NCI-H345 treated with DMSO at 0.1 percent for 48 hours (cell line): Measurements from ENCODE around the gene MOSPD3.
A peak's percentile ranks its signal among the peaks of the same experiment; 100 is the strongest.
"Not testable (repeated sequence)": the region's sequence is repeated elsewhere in the genome, so short reads cannot be mapped to it uniquely, and the experiment has no call there.

Source experiments
- DNase-seq: peaks from one replicate; lab custom pipeline; 2025; ENCODE audit not compliant: unreplicated experiment; lab: John Stamatoyannopoulos, UW

Gene MOSPD3, protein sequence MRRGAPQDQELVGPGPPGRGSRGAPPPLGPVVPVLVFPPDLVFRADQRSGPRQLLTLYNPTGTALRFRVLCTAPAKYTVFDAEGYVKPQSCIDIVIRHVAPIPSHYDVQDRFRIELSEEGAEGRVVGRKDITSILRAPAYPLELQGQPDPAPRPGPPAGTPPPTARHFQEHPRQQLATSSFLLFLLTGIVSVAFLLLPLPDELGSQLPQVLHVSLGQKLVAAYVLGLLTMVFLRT

DNA sequence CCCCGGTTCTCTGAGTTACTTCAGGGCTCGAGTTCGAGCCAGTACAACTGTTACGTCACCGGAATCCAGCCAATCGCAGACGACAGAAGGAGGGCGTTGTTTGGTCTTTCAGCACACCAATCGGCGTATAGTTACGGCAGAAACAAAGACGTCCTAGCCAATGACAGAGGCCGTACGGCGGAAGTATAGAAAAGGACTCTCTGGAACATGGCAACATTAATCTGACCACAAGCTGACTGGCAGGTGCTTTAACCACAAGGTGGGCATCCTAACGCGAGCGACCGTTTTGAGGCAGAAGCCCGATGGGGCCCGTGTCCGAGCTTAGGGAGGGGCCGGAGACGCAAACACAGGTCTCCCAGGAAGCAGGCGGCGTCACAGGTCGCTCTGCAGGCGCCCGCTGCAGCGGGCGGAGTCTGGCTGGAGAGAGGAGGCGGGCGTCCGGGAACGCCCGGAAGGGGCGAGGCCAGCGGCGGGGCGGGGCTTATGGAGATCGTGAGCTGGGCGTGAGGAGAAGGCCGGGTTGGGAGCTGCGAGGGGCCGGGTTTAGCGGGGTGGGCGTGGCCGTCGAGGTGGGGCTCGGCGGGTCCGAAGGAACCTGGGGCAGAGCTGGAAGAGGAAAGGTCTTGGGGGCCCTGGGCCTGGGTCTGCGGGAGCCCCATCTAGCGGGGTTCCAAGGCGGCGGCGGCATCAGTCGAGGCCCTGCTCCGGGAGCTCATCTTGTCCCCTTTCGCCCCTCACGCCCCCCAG lies at the start of gene MOSPD3:
MOSPD3 (plus strand) TSS at position 558 of the 747 bp plus-strand sequence. CDS start 252 bp downstream, outside the sequence.
- peak; percentile 98 for DNase-seq

DNA sequence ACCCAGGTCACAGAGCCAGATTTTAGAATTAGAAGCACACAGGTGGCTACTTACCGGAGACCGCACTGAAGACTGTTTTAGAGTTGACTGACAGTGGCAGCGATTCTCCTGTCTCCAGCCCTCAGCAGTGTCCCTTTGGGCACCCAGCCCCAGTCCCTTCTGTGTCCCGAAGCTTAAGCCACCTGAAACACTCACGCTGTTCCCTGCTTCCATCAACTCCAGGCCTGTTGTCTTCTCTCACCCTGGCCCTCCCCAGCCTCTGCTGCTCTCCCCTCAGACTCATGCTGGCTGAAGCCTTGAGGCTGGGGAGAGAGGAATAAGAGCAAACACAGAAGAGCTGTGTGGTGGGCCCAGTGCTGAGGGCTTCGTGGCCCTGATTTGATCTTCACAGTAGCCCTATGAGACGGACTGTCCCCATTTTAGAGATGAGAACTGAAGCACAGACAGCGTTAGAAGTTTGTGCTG lies 49.2 kb upstream of the MOSPD3 start:
- no peak for DNase-seq

DNA sequence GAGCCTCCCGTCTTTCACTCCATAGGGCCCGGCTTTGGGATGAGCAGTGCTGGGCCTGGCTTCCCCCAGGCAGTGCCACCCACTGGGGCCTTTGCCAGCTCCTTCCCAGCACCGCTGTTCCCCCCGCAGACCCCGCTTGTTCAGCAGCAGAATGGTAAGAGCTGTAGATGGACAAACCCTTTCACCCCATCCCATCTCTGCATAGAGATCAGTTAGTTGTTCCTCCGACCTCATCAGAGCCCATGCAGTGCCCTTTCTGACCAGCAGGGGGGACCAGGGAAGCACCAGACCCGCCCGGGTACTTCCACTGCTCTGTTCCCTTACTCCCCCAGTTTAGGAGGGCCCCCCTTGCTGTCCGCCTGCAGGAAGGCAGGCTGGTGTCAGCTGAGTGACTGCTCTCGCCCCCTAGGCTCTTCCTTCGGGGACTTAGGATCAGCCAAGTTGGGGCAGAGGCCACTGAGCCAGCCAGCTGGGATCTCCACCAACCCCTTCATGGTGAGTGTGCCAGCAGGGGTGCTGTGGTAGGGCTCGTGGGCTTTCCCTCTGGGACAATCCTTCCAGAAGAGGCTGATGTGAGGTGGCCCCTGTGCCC lies 48.4 kb upstream of the MOSPD3 start:
- no peak for DNase-seq

DNA sequence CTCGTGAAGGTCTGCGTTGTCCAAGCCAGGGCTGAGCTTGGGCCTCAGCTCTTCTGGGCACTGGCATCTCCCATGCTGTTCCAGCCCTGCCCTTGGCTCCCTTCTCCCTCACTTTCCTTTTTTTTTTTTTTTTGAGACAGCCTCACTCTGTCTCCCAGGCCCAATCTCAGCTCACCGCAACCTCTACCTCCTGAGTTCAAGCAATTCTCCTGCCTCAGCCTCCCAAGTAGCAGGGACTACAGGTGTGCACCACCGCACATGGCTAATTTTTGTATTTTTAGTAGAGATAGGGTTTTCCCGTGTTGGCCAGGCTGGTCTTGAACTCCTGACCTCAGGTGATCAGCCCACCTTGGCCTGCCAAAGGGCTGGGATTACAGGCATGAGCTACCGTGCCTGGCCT lies 47.9 kb upstream of the MOSPD3 start:
- not testable (repeated sequence) for DNase-seq

DNA sequence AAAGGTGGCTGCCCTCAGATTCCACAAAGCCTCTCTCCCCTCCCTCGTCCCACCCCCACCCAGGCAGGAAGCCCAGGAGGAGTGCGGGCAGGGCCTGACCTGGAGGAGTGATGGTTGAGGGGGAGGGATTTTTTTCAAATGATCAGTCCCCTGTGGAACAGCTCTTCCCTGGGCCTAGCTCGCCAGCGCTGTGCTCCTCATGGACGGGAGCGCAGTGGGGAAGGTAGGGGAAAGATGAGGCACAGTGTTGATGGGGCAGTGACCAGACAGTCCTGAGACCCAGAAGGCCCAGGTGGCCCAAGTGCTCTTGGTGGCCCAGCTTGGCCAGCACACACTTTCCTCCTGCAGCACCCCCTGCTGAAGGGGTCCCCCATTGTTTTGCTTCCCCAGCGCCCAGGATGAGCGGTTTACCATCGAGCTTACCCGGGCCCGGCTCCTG lies 47.2 kb upstream of the MOSPD3 start:
- no peak for DNase-seq

DNA sequence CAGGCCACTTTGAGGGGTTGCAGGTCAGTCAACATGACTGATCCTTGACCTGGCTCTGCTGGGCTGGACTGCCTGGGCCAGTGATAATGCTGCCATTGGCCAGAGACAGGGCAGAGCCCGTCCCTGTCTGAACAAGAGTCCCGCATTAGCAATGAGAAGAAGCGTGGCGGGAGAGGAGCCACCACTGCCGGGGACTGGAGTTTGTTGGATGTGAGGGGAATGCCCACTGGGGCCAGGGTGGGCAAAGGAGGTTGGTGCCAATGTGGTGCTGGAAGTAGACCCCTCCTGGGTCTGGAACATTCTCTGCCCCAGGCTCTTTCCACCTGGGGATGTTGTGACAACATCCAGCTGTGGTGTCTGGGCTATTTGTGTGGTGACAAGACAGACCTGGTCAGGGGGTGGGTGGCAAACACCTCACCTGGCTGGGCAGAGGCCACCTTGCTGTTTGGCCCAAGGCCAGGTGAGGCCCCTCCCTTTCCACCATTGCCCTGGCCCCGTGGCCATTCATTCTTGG lies 46.3 kb upstream of the MOSPD3 start:
- DNase-seq: no peak

DNA sequence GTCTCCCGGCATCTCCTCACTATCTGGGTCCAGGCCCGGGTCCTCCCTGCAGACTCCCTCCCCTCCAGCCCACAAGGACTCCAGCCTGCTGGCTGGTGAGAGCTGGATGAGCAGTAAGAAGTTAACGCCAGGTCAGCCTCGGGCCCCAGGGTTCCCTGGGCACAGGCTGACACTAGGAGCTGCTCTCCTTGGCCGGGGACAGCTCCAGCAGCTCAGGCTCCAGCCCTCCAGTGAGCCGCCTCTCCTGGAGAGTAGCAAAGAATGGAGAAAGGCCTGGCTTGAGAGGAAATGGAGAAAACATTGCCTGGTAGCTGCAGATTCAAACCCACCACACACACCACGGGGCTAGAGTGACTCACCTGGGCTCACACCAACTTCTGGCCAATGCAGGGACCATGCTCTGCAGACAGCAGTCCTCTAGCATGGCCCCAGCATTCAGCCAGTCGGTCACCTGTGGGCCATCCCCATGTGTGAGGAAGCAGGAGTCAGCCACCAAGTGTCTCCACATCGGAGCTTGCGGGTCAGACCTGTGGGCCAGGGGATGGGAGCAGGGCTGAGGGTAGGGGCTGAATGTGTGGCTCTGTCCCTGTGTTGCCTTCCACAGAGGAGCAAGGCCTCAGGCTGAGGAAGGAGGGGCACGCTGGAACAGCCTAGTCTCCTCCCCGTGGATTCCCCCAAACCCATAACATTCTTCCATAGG lies 45.2 kb upstream of the MOSPD3 start:
- no peak for DNase-seq

DNA sequence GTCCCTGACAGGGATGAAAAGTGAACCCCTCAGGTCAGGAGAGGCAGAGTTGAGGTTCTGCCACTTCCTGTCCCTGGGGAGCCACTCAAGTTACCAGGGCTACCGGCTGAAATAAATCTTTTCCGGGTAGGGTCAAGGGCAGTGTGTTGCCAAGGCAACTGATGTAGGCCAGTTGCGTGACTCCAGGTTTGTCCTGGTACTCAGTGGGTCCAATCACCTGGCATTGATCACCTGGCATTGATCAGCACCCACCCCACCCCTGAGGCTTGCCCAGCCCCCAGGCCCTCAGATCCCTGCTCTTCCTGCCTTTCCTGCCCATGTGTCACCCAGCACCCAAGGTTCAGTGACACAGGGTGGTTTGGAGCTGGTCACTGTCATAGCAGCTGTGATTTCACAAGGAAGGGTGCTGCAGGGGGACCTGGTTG lies 44.6 kb upstream of the MOSPD3 start:
- DNase-seq: no peak

DNA sequence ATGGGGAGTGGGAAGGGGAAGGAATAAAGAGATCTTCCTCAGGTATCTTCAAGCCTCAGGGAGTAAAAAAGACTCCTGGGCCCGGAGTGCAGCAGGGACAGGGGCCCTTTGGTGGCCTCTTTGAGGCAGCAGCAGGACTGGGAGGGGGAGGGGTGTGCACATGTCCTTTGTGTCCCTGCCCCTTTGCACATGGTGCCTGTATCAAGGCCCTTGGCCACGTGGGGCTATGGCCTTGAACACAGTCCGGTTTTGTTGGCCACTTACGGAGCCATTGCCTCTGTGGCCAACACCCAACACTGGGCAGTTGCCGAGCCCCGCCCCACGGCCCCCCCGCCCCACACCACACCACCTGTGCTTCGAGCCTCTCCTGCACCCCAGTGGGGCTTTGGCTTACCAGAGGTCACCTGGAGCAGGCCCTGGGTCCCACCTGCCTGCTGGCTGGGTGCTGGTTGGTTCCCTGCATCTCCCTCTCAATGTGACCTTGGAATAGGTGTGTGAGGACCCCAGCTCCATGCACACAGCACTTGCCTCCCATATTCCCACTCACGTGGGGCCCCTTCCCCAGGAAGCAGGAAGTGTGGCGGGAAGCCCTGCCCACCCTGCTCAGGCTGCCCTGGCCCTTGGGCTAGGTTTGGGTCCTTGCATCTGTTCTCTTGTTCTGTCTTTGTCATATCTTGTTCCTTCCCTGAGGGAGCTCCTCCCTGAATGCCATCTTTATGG lies 44.0 kb upstream of the MOSPD3 start:
- no peak for DNase-seq

DNA sequence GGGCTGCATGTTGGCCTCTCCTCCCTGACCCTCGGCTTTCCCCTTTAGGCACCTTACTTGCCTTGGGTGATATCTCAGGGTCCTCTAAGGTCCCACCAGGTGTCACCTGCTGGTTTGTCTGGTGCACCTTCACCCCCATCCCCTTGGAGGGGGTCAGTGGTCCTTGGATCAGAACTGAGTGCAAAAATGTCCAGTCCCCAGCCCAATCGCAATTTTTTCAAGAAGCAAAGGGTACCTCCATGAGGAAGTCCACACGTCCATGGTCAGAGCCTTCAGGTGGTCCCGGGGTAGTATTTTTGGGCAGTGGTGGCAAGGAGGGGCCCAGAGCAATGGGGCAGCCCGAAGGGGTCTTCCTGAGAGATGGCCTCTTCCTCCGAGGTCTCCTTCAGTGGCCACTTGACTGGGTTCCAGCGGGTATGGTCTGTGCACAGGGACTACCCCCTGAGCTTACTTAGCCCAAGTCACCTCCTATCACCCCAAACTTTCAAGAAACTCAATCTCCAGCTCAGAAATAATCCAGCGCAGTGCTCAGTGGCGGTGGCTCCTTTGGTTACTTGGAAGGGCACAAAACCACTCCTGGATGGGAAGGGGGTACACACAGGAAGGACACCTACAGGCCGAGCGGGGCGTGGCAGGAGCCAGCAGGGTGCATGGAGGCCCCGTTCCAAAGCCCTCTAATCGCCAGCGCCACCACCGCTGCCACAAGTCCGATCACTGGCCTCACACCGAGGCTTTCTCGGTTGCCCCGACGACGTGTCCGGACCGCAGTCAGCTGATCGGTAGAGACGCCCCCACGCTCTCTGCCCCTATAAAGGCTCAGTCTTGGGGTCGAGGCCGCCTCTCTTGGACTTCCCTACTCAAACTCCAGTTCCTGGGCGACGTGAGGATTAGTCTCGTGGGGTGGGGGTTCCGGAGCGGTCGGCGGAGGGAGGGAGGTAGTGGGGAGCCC lies 43.2 kb upstream of the MOSPD3 start:
- no peak for DNase-seq

DNA sequence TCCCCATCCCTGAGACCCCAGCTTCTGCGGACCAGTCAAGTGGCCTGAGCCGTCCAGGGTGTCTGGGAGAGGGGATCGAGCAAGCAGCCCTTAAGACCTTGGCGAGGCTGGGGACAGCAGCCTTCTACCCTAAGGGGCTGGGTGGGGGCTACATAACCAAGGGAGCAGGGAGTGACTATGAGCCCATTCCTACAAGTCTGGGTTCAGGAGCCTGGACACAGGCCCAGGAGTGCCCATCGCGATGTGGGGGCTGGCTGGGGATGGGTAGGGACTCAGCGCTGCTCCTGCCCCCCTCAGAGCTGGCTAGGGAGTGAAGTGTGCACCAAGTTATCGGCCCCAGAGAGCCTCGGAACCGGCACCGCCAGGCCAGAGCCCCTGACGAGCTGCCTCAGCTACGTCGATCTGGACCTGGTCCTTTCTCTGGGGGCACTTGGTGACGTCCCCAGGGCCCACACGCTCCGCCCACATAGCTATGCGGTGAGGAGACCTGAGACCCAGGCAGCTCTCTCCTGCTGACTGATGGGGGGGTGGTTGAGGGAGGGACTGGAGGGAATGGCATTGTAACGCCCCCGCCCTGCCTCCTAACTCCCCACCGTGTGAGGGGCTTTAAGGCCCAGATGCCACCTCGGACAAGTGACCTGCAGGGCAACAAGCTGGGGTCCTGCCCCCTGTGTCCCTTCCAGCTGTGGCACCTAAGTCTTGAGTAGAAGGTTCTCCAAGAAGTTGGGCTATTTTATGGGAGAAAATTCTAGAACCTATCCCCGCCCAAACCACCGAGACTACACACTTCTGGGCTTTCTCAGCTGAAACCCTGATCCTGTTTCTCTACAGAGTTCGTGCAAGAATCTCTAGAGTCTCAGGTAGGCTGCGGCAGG lies 41.1 kb upstream of the MOSPD3 start:
- DNase-seq: no peak

DNA sequence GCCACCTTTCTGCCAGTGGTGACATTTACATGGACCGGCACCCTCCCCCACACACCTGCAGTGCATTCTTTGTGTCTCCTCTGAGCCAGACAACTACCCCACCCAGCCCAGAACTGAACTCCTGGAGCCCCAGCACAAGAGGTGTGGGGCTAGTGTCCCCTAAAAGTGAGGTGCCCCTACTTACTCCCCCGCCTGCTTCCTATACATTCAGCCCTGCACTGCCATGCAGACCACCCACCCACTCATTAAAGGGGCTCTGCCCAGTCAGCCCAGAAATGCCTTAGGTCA lies 40.6 kb upstream of the MOSPD3 start:
- no peak for DNase-seq

DNA sequence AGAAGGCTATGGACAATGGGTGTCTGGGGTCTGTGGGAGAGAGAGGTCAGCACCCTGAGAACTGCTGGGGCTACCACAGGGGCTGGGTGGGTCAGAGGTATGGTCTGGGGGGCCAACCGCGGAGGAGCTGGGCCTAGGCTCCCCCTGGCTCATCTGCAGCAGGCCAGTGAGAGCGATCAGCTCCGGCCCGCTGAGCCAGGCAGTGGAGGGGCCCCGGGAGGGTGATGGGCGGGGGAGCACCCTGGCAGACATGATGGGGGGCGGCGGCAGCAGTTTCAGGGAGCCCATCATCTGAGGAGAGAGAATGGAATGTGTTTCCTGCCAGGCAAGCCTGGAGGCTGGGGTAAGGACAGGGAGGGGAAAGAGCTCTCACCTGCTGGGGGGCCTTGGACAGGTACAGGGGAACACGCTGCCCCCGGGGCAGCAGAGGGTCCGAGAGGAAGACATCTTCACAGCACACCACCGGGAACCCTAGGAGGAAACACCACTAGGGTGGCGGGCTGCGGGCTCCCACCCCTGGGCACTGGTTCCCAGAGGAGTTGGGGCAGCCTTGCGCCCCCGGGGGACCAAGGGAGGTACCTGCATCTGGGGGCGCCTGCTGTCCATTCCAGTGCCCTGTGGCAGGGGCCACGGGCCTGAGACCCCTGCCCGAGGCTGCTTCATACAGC lies 39.9 kb upstream of the MOSPD3 start:
- DNase-seq: no peak

DNA sequence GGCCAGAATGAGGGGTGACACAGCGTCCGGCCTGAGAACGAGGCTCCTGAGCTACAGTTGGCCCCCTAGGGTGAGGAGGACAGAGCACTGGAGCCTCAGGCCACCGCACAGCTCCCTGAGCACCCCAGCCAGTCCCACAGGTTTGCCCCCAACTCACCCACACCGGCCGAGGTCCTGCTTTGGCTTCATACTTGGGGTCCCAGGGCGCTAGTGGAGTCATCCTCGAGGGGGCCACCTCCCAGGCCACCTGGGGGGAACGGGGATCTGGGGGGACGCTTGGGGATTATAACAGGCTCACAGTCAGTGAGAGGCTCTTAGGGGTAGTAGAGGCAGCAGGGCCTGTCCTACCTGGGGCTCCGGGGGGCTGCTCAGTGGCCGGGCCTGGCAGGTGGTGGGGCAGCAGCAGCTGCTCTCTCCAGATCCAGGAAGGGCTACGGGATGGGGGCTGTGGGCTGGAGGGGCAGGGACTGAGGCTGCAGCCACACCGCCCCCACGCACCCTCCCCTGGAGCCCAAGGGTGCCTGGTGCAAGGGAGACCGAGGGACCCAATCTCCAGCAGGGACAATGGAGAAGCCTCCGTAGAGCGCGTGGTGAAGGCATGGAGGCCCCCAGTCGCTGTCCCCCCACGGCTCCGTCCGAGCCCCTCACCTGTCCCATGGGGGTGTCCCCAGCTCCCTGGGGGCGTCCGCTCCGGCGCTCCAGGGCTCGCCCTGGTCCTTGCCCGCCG lies 39.2 kb upstream of the MOSPD3 start:
- no peak for DNase-seq

DNA sequence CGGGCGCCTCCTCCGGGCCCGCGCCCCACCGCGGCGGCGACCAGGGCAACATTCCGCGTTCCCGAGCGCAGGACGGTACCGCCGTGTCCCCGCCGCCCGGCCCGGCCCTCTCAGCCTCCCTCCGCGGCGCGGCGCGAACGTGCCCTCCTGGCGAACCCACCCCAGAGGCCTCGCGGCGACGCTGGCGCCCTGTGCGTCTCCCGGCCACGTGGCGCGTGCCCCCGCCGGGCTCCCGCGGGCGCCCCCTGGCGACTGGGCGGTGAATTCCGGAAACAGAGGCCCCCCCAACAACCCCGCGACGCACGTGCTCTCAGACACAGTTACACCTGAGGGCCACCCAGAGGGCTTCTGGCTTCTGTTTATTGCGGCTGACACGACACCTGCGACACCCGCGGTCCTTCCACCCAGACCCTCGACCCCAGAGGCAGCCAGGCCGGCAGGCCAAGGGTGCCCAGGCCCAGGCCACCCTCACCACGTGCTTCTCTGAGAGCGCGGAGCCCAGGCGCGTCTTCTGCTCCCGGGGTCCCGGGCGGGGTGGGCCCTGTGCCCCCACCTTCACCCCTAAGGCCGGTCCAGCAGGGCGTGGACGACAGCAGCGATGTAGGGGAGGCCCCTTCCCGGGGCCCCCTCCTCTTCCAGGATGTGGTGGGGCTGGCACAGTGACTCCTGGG lies 38.5 kb upstream of the MOSPD3 start, which contains the start of gene SAP25:
SAP25 (minus strand) TSS at position 210 of the 671 bp plus-strand sequence; CDS start at position 52, 158 bp downstream.
- DNase-seq: no peak

DNA sequence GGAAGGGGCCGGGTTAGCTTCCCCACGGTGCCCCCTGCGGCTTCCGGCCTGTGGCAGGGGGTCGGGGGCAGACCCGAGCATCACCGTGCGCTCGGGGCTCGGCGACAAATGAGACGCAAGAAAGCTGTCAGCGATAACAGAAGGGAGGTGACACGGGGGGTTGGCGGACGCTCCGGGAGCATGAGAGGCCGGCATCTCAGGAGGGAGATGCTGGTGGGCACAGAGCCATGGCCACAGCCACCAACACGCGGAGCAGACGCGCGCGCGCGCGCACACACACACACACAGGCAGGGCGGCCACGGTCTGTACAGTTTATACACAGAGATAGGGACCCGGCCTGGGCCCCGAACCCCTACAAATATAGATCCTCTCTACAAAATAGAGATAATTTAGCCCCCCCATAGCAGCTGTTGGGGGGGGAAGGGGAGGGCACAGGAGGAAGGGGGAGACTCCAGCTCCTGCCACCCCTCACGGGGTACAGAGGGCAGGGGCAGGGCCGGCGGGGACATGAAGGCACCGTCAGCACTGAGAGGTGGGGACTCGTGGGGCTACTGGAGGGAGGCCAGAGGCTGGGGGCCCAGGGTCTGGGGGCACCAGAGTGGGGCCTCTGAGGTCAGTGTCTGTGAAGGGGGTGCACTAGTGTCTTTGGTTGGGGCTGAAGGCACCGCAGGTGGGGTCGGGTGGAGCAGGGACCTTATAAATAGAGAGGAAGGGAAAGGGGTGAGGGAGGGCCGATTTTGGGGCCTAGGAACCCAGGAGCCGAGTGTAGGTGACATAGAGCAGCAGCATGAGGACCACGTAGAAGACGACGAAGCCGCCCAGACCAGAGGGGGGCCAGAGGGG lies 37.8 kb upstream of the MOSPD3 start:
- no peak for DNase-seq
